Caco-2 (cell line): ENCODE measurements around the gene NOL12. TPM values are rescaled to one million over a fixed set of nuclear protein-coding genes. Genes with fewer than 3 reads are reported as not detected.

Experiments
- BruUV-seq: library from RNA; stranded (reverse); fragments of 400-500 nt; replicated peaks from 2 replicates; lab custom pipeline; 2021; lab: Mats Ljungman, UMichigan
- CTCF ChIA-PET: fragments of 300-600 bp; sonication (Branson Sonifier 250); formaldehyde crosslinking; loops from one replicate; lab custom pipeline; 2022; ENCODE audit warnings: antibody characterized with exemption; lab: Charles Lee
- POLR2A ChIA-PET: fragments of 300-600 bp; sonication (Branson Sonifier 250); formaldehyde crosslinking; loops from one replicate; lab custom pipeline; 2022; ENCODE audit warnings: antibody characterized with exemption; lab: Charles Lee
- DNase-seq, 2 experiments: peaks; one replicate each; pipeline versions ENCODE4 v3.0.0 to v3.0.0-alpha.2; 2020 to 2022
- H3K27me3 ChIP-seq: replicated peaks from 2 replicates; pipeline ENCODE4 v1.6.0; 2011; ENCODE audit warnings: low read length; ENCODE audit not compliant: control insufficient read depth, insufficient read depth
- H3K36me3 ChIP-seq: 2 replicates; pipeline ENCODE4 v1.5.1; 2011; ENCODE audit warnings: low read length; ENCODE audit not compliant: control insufficient read depth, insufficient read depth
- H3K4me1 ChIP-seq: fragments of 250-450 bp; sonication (Bioruptor Pico); 2 replicates; pipeline ENCODE4 v1.5.1; 2020; ENCODE audit warnings: mild to moderate bottlenecking
- H3K4me3 ChIP-seq: 2 replicates; pipeline ENCODE4 v1.5.1; 2011; ENCODE audit warnings: low read depth, mild to moderate bottlenecking, control low read depth, low read length
- H3K9me3 ChIP-seq: fragments of 250-450 bp; sonication (Bioruptor Pico); 2 replicates; pipeline ENCODE4 v1.5.1; 2020; ENCODE audit warnings: mild to moderate bottlenecking, moderate library complexity
- H3K27ac Mint-ChIP-seq: one replicate; pipeline ENCODE4 v1.8.0; 2022; ENCODE audit warnings: mixed read lengths; ENCODE audit not compliant: unreplicated experiment
- H3K27me3 Mint-ChIP-seq: one replicate; pipeline ENCODE4 v1.8.0; 2022; ENCODE audit warnings: mixed read lengths; ENCODE audit not compliant: insufficient read depth, unreplicated experiment
- H3K36me3 Mint-ChIP-seq: one replicate; pipeline ENCODE4 v1.8.0; 2022; ENCODE audit warnings: mild to moderate bottlenecking, mixed read lengths; ENCODE audit not compliant: insufficient read depth, unreplicated experiment
- H3K4me1 Mint-ChIP-seq: one replicate; pipeline ENCODE4 v1.8.0; 2022; ENCODE audit warnings: low read depth, mixed read lengths; ENCODE audit not compliant: unreplicated experiment
- H3K4me3 Mint-ChIP-seq: one replicate; pipeline ENCODE4 v1.8.0; 2022; ENCODE audit warnings: mild to moderate bottlenecking, moderate library complexity, mixed read lengths; ENCODE audit not compliant: unreplicated experiment
- H3K9me3 Mint-ChIP-seq: one replicate; pipeline ENCODE4 v1.8.0; 2022; ENCODE audit warnings: mixed read lengths; ENCODE audit not compliant: unreplicated experiment
- CTCF ChIP-seq, 2 experiments: fragments of 200-600 bp in 1 of 2; IDR thresholded peaks; 1 replicate in 1 of 2; 2 replicates in 1 of 2; pipeline versions ENCODE4 v1.5.1 to v1.8.0; 2011 to 2022; ENCODE audit warnings: antibody characterized with exemption in 1 of 2, control low read depth in 1 of 2, inconsistent platforms in 1 of 2, low read depth in 1 of 2, low read length in 1 of 2, mild to moderate bottlenecking in 1 of 2, moderate library complexity in 1 of 2; ENCODE audit not compliant: insufficient read depth in 1 of 2, severe bottlenecking in 1 of 2, unreplicated experiment in 1 of 2
- intact Hi-C: fragments of 100-400 bp; cut with micrococcal nuclease; formaldehyde crosslinking; loops from one replicate; pipeline ENCODE4 v1.10.0; 2022; ENCODE audit not compliant: unreplicated experiment
- total RNA-seq: library from RNA; stranded (reverse); gene quantifications from 2 replicates; pipeline ENCODE4 v1.2.3, GENCODE V29; 2022

NOL12 gene
- total RNA-seq, 1 experiment from 2014 or later = 20.2 TPM

GRCh38 chr22:37665487-37665886 lies 20.7 kb upstream of the NOL12 start:
- Histone ChIP-seq H3K4me3 (no peak overlapping the region), H3K36me3 (no peaks in the 10 kb centered on the region; the same call in 1 of the 2 replicates), H3K4me1 (peaks cover 7% of the 10 kb centered on the region; the same call in 1 of the 2 replicates), H3K27me3 (no peaks in the 10 kb centered on the region), H3K9me3 (no peaks in the 10 kb centered on the region)
- no peak for TF ChIP-seq CTCF (IDR thresholded peaks at IDR 0.05; ENCODE audit: insufficient read depth in 1 of 2, low read depth in 1 of 2, low read length in 1 of 2, severe bottlenecking in 1 of 2, unreplicated experiment in 1 of 2)
- Mint-ChIP-seq H3K36me3 (peaks cover 47% of the 10 kb centered on the region), H3K4me3 (no peak overlapping the region), H3K9me3 (no peaks in the 10 kb centered on the region), H3K4me1 (peaks cover 1% of the 10 kb centered on the region), H3K27ac (no peak overlapping the region), H3K27me3 (no peaks in the 10 kb centered on the region)
- ChIA-PET POLR2A (no interaction called here), CTCF (no interaction called here)
- DNase-seq = no peak
- BruUV-seq = no TSS peak
- intact Hi-C loops = no loop called here

DNA sequence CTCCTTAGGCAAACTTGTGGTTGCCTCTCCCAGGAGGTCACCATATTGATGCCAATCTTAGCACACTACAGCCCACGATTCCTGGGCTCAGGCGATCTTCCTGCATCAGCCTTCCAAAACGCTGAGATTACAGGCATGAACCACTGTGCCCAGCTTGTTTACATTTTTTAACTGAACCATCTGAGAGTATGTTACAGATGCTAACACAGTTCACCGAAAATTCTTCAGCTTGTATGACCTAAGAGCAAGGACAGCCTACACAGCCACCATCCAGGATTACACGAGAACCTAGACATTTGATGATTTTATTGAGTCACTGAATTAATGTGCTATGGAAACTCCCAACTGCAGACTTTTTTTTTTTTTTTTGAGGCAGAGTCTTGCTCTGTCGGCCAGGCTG lies 16.6 kb upstream of the NOL12 start:
- H3K4me3 Mint-ChIP-seq = no peak overlapping the region
- BruUV-seq = no TSS peak
- ChIA-PET POLR2A (no interaction called here), CTCF (interaction anchor here (0.6 to 2.9 kb wide), 2 partner anchors 24 to 26 kb away, joined by 6 to 10 read pairs; no protein-coding TSS in a partner anchor)
- intact Hi-C loops = no loop called here
- H3K9me3 ChIP-seq = no peaks in the 10 kb centered on the region
- H3K36me3 ChIP-seq = no peaks in the 10 kb centered on the region
- H3K36me3 Mint-ChIP-seq = peaks cover 29% of the 10 kb centered on the region
- no peak for DNase-seq
- no peaks in the 10 kb centered on the region for H3K4me1 ChIP-seq
- no peak overlapping the region for H3K27ac Mint-ChIP-seq
- H3K9me3 Mint-ChIP-seq = no peaks in the 10 kb centered on the region
- no peaks in the 10 kb centered on the region for H3K4me1 Mint-ChIP-seq
- no peaks in the 10 kb centered on the region for H3K27me3 Mint-ChIP-seq
- TF ChIP-seq CTCF (IDR thresholded peaks at IDR 0.05; ENCODE audit: insufficient read depth in 1 of 2, low read depth in 1 of 2, low read length in 1 of 2, severe bottlenecking in 1 of 2, unreplicated experiment in 1 of 2) = no peak
- H3K27me3 ChIP-seq = no peaks in the 10 kb centered on the region
- H3K4me3 ChIP-seq = no peak overlapping the region

- DNase-seq = no peak
- CTCF ChIA-PET = no interaction called here
- Histone ChIP-seq H3K4me3 (no peak overlapping the region), H3K27me3 (no peaks in the 10 kb centered on the region), H3K36me3 (no peaks in the 10 kb centered on the region), H3K4me1 (peaks cover 9% of the 10 kb centered on the region; the same call in 1 of the 2 replicates), H3K9me3 (no peaks in the 10 kb centered on the region)
- TF ChIP-seq CTCF (IDR thresholded peaks at IDR 0.05; ENCODE audit: insufficient read depth in 1 of 2, low read depth in 1 of 2, low read length in 1 of 2, severe bottlenecking in 1 of 2, unreplicated experiment in 1 of 2) = no peak
- Mint-ChIP-seq H3K27me3 (no peaks in the 10 kb centered on the region), H3K27ac (no peak overlapping the region), H3K36me3 (peaks cover 17% of the 10 kb centered on the region), H3K4me3 (no peak overlapping the region), H3K9me3 (no peaks in the 10 kb centered on the region), H3K4me1 (peaks cover 7% of the 10 kb centered on the region)
- BruUV-seq = no TSS peak
- intact Hi-C loops = no loop called here
- POLR2A ChIA-PET = no interaction called here
These were observed 13.8 kb upstream of the NOL12 start for GRCh38 chr22:37672206-37672919.
